HL-60/S4 (cell line): Measurements from ENCODE around the gene SKA2.
"Not testable (repeated sequence)": the region's sequence is repeated elsewhere in the genome, so short reads cannot be mapped to it uniquely, and the experiment has no call there.

ENCODE experiments used
- in situ Hi-C: fragments of 300-500 bp; cut with MboI; formaldehyde crosslinking; loops from 2 replicates; pipeline ENCODE4 v1.14.3; 2022; ENCODE audit warnings: low sequenced_read_pairs

SKA2 gene

GRCh38 chr17:59152925-59153324, 2.1 kb downstream of the SKA2 start:
- in situ Hi-C loops = no loop called here

- in situ Hi-C loops = no loop called here
These were observed 3.4 kb downstream of the SKA2 start for GRCh38 chr17:59151591-59151990.

GRCh38 chr17:59151006-59151405, 4.0 kb downstream of the SKA2 start:
- in situ Hi-C loops = no loop called here

DNA sequence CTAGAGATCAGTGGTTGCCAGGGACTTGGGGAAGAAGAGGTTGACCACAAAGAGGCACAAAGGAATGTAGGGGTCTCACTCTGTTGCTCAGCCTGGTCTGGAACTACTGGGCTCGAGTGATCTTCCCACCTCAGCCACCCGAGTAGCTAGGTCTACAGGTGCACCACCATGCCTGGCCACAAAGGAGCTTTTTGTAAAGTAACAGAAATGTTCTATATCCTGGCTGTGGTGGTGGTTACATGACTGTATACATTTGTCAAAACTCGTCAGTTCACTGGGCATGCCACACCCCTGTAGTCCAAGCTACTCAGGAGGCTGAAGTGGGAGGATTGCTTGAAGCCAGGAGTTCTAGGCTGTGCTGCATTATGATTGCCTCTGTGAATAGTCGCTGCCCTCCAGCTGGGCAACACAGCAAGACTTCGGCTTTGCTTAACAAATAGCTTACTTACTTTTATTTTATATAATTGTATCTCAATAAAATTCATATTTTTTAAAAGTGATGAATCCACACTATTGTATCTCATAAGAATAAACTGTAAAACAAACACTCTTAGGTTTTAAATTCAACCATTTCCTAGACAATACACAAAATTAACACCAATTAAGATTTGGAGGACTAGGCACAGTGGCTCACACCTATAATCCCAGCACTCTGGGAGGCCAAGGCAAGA, 5.0 kb downstream of the SKA2 start:
- in situ Hi-C loops = no loop called here

DNA sequence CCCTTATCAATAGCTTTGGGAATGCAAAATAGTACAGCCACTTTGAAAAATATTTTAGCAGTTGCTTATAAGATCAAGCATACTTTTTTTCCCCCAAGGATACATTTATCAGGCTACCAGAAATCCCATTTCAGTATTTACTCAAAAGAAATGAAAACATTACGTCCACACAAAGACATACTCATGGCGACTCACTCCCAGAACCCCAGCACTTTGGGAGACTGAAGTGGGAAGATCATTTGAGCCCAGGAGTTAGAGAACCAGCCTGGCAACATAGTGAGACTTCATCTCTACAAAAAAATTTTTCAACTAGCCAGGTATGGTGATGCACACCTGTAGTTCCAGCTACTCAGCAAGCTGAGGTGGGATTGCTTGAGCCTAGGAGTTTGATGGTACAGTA, 5.9 kb downstream of the SKA2 start:
- in situ Hi-C loops = no loop called here

DNA sequence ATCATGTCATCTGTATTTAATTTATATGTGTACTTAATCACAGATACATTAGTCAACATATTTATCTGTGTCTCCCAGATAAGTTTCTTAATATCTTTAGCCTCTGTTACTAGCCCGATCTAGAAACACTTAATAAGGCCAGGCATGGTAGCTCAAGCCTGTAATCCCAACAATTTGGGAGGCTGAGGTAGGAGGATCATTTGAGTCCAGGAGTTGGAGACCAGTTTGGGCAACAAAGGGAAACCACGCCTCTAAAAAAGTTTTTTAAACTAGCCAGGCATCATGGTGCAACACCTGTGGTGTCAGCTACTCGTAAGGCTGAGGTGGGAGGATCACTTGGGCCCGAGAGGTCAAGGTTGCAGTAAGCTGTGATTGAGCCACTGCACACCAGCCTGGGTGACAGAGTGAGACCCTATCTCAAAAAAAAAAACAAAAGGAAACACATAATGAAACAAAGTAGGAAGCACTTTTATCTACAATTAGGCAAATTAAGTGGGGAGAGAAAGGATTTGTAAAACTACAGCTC, 9.4 kb downstream of the SKA2 start:
- in situ Hi-C loops = no loop called here

DNA sequence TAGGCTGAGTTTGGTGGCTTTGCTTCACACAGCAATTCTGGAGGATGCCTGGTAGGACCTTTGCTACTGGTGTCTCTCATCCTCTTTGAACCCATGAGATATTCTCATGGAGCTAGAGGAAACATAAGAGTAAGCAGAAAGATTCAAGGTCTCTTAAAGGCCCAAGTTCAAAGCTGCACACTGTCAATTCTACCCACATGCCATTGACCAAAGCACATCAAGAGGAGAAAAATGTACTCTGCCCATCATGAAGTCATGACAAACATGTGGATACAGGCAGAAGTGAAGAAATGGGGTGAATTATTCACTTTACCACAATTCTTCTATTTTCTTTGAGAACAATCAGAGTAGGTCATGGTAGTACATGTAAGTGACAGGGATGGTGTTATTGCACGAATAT, 13.1 kb downstream of the SKA2 start:
- in situ Hi-C loops = no loop called here

DNA sequence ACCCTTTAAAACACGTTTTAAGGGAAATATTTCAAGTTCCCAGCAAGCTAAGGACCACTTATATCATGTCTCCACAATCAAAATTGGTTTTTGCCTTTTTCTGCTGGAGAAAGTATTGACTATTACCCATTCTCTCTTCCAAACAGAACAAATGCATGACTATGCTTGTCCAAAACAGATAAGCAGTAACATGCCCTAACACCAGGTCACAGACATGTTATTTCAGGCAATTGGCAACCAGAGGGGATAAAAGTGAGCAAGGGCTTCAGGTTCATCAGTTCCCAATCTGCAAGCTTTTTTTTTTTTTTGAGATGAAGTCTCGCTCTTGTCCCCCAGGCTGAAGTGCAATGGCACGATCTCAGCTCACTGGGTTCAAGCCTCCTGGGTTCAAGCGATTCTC, 15.0 kb downstream of the SKA2 start:
- in situ Hi-C loops = no loop called here

GRCh38 chr17:59138339-59138738, 16.6 kb downstream of the SKA2 start:
- in situ Hi-C loops = not testable (repeated sequence)

DNA sequence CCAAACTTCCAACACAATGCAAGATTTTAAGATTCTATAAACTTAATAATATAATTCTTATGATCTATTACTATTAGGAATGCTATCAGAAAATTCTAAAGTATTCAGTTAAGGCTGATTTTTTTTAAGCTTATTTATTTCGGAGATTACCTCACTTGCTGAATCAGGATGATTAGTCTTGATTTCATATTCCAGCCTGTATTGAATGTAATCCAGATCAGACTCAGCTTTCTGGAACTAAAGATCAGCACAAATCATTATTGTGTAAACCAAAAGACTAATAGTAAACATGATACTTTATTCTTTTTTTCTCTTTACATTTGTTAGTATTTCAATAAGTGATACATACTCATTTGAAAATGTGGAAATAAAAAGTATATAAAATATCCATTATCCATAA, 23.9 kb downstream of the SKA2 start:
- in situ Hi-C loops = no loop called here

DNA sequence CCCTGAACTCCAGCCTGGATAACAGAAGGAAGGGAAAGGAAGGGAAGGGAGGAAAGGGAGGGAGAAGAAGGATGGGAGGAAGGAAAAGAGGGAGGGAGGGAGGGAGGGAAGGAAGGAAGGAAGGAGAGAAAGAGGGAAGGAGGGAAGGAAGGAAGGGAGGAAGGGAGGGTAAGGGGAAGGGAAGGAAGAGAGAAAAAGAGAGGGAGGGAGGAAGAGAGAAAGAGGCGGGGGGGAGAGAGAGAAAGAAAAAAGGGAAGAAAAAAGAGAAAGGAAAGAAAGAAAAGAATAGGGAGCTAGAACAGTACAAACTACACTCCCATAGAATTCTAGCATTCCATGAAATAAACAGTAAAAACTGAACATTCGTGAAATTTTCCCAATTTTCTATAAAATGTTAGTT, 25.2 kb downstream of the SKA2 start:
- in situ Hi-C loops = no loop called here

DNA sequence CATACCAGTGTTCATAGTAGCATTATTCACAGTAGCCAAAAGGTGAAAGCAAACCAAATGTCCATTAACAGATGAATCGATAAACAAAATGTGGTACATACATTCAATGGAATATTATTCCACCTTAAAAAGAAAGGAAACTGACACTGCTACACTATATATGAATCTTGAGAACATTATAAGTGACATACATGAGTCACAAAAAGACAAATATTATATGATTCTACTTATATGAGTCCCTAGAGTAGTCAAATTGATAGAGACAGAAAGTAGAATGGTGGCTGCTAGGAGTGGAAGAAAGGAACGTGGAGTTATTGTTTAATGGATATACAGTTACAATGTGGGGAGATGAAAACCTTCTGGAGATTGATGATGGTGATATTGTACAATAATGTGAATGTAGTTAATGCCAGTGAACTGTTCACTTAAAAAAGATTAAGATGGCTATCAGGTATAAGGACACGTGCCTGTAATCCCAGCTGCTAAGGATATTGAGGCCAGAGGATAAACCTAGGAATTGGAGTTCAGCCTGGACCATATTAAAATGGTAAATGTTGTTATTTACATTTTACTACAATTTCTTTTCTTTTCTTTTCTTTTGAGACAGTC, 28.1 kb downstream of the SKA2 start:
- in situ Hi-C loops = no loop called here

DNA sequence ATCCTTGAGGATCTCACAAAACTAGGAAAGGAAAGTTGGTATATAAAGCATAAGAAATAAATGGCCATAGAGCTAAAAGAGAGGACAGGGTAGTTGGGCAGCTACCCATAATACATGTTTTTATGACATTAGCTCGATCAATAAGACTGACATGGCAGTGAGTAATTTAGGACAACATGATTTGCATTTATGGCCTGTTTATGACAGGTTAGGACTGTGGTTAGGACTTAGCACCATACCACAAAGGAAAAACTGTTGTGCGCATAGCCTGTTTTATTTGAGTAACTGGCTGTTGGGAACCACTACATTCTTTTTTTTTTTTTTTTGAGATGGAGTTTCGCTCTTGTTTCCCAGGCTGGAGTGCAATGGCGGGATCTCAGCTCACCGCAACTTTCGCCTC, 30.3 kb downstream of the SKA2 start:
- in situ Hi-C loops = no loop called here

GRCh38 chr17:59121901-59122480, 33.0 kb downstream of the SKA2 start:
- in situ Hi-C loops = no loop called here

- in situ Hi-C loops = no loop called here
These were observed 39.5 kb downstream of the SKA2 start for GRCh38 chr17:59115474-59115873.

DNA sequence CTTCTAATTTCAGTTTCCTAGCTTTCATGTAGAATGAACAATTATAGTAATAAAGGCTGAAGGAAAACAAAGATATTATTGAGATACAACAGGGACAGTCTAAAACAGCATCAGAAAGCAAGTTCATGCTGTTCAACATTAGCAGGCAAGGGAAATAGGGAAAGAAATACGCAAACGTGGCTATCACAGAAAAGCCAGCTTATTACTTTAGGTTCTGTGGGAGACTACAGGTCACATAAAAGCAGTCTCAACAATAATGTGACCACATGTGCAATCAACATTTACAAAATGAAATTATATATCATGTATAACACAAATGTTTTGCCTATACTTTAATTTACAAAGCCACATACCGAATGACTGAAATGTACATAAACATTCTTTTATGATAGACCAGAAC, 43.4 kb downstream of the SKA2 start:
- in situ Hi-C loops = no loop called here

GRCh38 chr17:59110973-59111372, 44.0 kb downstream of the SKA2 start:
- in situ Hi-C loops = no loop called here

- in situ Hi-C loops = no loop called here
These were observed 46.4 kb downstream of the SKA2 start for GRCh38 chr17:59108400-59109102.

GRCh38 chr17:59107306-59107670, 47.7 kb downstream of the SKA2 start:
- in situ Hi-C loops = no loop called here

DNA sequence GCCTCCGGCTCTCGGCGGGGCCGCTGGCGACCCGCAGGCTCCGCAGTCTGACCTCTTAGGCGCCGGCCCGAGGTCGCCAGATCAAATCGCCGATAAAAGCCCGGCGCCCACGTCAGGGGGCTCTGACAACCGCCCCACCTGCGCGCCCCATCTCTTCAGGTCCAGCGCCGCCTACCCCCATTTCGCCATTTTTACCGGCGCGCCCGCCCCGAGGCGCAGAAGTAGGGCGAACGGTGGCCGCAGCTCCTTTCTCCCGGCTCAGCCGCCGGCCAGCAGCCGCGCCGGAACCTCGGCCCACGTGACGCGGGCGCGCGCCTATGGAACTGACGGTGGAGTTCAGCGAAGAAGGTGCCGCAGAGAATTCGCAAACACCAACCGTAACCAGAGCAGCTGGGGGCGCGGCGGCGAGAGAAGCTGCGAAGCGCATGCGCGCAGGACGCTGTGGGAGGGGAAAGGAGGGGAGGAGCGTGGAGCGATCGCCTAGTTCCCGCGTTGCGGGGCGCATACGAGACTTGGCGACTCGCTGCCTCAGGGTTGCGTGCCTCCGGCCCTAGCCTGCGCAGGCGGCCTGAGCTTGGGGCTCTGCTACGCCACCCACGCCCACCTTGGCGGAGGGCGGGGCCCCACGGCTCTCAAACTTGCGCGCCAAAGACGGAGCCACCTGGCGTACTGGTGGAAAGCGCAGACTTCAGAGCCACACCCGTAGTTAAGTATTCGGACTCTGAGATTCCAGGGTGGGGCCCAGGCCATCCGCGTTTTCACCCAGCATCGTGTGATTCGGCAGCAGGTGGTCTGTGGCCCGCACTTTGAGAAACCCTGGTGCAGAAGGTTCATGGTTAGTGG, 48.3 kb downstream of the SKA2 start, which contains the start of gene TRIM37:
TSS of gene TRIM37 (minus strand) at position 418 of the 843 bp plus-strand sequence. CDS start 419 bp downstream, outside the sequence.
- in situ Hi-C loops = no loop called here
